Effector memory CD8-positive, alpha-beta T cell (primary cell): ENCODE measurements around the gene CYP26C1.
A peak's percentile ranks its signal among the peaks of the same experiment; 100 is the strongest.

Source experiments
- ATAC-seq: fragments of 150-1000 bp; cut with Tn5 transposase; replicated peaks from 2 replicates; pipeline ENCODE4 v1.10.0; 2021; ENCODE audit warnings: mild to moderate bottlenecking, moderate library complexity
- DNase-seq, 3 experiments: peaks; one replicate each; pipeline ENCODE4 v3.0.0; 2021
- H3K27ac Mint-ChIP-seq, 2 donors: one replicate each; pipeline ENCODE4 v1.8.0; 2022; ENCODE audit warnings: mild to moderate bottlenecking in 2 of 2, mixed read lengths in 2 of 2, moderate library complexity in 2 of 2
- H3K27me3 Mint-ChIP-seq, 2 donors: one replicate each; pipeline ENCODE4 v1.8.0; 2022; ENCODE audit warnings: mixed read lengths in 2 of 2
- H3K36me3 Mint-ChIP-seq: one replicate; pipeline ENCODE4 v1.8.0; 2022; ENCODE audit warnings: mild to moderate bottlenecking, moderate library complexity, mixed read lengths; ENCODE audit not compliant: insufficient read depth
- H3K4me1 Mint-ChIP-seq, 2 donors: one replicate each; pipeline ENCODE4 v1.8.0; 2022; ENCODE audit warnings: low read depth in 2 of 2, mixed read lengths in 2 of 2
- H3K4me3 Mint-ChIP-seq, 2 donors: one replicate each; pipeline ENCODE4 v1.8.0; 2022; ENCODE audit warnings: mild to moderate bottlenecking in 2 of 2, mixed read lengths in 2 of 2, moderate library complexity in 2 of 2
- H3K9me3 Mint-ChIP-seq, 2 donors: one replicate each; pipeline ENCODE4 v1.8.0; 2022; ENCODE audit warnings: mixed read lengths in 2 of 2
- total RNA-seq, 9 experiments: gene quantifications; one replicate each; lab custom pipeline; 2026; lab: John Stamatoyannopoulos, UW

Gene CYP26C1, protein sequence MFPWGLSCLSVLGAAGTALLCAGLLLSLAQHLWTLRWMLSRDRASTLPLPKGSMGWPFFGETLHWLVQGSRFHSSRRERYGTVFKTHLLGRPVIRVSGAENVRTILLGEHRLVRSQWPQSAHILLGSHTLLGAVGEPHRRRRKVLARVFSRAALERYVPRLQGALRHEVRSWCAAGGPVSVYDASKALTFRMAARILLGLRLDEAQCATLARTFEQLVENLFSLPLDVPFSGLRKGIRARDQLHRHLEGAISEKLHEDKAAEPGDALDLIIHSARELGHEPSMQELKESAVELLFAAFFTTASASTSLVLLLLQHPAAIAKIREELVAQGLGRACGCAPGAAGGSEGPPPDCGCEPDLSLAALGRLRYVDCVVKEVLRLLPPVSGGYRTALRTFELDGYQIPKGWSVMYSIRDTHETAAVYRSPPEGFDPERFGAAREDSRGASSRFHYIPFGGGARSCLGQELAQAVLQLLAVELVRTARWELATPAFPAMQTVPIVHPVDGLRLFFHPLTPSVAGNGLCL
- 0 to 0.97 (median 0.13) reads per million in 9 experiments for total RNA-seq

DNA sequence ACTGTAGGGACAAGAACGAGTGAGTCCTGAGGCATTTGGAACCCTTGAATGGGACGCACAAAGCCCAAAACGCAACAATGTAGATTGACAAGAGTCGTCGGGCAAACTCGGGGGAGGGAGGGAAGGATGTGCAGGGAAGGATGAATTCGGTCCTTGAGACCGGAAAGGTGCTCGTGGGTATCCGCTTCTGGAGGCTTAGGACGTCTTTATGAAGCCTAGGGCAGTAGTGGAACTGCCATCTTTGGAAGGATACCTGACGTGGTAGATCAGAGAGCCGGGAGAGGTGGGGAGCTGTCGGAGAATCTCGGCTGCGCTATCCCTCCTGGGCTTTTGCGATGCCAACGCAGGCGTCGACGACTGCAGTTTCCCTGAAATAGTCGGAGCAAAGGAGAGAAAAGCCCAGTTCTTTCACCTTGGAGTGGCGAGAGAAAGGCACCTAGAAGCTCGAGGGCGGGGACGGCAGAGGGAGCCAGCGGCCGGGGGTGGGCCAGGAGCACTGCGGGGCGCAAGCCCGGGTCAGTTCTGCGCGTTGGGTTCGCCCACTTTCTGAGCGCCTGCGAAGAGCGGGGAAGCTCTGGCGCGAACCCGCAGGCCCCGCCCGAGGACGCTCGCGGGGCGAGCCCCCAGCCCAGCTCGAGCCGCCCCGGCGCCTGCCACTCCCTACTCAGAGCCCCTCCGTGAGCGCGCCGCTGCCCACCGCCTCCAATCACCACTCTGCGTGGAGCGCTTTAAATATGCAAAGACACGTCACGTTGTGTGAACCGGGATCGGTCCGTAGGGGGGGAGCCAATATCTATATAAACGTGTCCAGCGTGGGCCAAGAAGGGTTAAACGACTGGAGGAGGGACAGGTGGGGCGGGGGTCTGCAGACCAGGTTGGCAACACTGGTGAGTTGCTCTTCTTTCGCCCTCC is at the start of gene CYP26C1:
TSS of gene CYP26C1 (plus strand) at position 824 of the 912 bp plus-strand sequence. CDS start 466 bp downstream, outside the sequence.
- Mint-ChIP-seq H3K36me3 (peaks cover 4% of the 10 kb centered on the region), H3K4me1 (peaks cover 15 to 18% of the 10 kb centered on the region in 2 donors), H3K4me3 (peak within 1 kb of the TSS; percentile 74), H3K9me3 (no peaks in the 10 kb centered on the region), H3K27me3 (peaks cover 13 to 39% of the 10 kb centered on the region in 2 donors), H3K27ac (no peak within 1 kb of the TSS)
- DNase-seq (no peak), ATAC-seq (no peak)

- no peaks in the 10 kb centered on the region for H3K27me3 Mint-ChIP-seq
- peaks cover 20% of the 10 kb centered on the region for H3K36me3 Mint-ChIP-seq
- no peaks in the 10 kb centered on the region for H3K4me1 Mint-ChIP-seq
- ATAC-seq (no peak), DNase-seq (no peak)
- no peaks in the 10 kb centered on the region for H3K9me3 Mint-ChIP-seq
- no peak overlapping the region for H3K27ac Mint-ChIP-seq
- no peak overlapping the region for H3K4me3 Mint-ChIP-seq
Observed at GRCh38 chr10:93015722-93016121, 44.9 kb upstream of the CYP26C1 start.

DNA sequence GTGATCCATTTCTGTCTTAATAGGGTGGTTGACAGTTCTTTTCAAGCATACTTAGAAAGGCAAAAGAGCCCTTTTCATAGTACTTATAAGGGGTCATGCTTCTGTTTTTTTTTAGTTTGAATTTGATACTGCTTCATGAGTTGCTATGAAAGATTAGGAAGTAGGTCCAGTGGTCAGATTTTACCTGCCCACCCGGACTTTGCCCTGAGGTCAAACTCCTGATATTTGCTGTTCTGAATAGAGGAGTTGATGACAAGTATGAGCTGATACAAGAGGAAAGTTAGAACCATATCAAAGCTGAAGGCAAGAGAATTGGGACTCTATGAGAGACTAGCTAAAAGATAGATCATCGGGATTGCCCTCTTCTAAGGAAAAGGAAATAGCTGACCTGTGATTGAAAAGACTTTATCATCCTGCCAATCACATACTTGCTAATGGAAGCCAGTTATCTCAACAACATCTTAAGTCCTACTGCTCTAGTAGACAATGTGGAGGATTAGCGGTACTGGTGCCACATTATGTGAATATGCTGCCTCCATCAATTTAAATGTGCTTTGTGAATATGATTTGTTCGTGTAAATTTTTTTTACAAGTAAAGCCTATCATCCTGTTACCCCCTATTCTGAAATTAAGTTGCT is 37.5 kb upstream of the CYP26C1 start:
- no peak overlapping the region for H3K27ac Mint-ChIP-seq
- H3K9me3 Mint-ChIP-seq: no peaks in the 10 kb centered on the region
- no peaks in the 10 kb centered on the region for H3K27me3 Mint-ChIP-seq
- peaks cover 0 to 2% of the 10 kb centered on the region in 2 donors for H3K4me1 Mint-ChIP-seq
- no peak for ATAC-seq
- no peak for DNase-seq
- no peak overlapping the region for H3K4me3 Mint-ChIP-seq
- peaks cover 3% of the 10 kb centered on the region for H3K36me3 Mint-ChIP-seq

DNA sequence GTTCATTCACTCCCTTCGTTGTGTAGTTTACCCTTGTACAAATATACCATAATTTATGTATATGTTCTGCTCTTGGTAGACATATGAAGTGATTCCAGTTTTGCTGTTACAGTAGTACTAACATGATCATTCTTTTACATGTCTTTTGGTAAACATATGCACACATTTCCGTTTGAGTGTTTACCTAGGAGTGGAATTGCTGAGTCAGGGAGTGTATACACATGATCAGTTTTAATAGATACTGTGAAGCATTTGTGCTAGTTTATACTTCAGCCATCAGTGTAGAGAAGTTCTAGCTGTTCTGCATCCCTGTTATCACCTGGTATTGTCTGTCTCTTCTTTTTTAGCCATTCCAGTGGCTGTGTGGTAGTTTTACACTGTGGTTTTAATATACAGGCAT is 34.5 kb upstream of the CYP26C1 start:
- Mint-ChIP-seq H3K9me3 (no peaks in the 10 kb centered on the region), H3K27ac (no peak overlapping the region), H3K27me3 (no peaks in the 10 kb centered on the region), H3K4me3 (no peak overlapping the region), H3K36me3 (peaks cover 3% of the 10 kb centered on the region), H3K4me1 (peaks cover 0 to 2% of the 10 kb centered on the region in 2 donors)
- ATAC-seq: no peak
- DNase-seq: no peak

DNA sequence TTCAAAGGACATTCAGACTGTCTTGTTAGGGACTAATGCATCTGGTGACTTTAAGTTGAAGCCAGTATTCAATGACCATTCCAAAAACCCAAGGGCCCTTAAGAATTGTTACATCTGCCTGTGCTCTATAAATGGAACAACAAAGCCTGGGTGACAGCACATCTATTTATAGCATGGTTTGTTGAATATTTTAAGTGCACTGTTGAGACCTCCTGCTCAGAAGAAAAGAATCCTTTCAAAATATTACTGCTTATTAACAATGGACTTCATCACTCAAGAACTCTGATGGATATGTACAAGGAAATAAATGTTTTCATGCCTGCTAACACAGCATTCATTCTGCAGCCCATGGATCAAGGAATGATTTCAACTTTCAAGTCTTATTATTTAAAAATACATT is 33.1 kb upstream of the CYP26C1 start:
- Mint-ChIP-seq H3K4me1 (peaks cover under 1 to 2% of the 10 kb centered on the region in 2 donors), H3K4me3 (no peak overlapping the region), H3K36me3 (no peaks in the 10 kb centered on the region), H3K27me3 (no peaks in the 10 kb centered on the region), H3K9me3 (no peaks in the 10 kb centered on the region), H3K27ac (no peak overlapping the region)
- ATAC-seq (no peak), DNase-seq (no peak)

DNA sequence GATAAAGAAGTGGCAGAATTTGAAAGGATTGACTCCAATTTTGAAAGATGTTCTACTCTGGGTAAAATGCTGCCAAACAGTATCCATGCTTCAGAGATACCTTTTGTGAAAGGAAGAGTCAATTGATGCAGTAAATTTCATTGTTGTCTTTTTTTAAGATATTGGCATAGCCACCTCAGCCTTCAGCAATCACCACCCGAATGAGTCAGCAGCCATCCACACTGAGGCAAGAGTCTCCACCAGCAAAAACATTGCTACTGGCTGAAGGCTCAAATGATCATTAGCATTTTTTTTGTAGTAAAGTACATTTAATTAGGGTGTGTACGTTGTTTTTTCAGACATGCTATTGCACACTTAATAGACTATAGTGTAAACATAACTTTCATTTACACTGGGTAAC is 31.7 kb upstream of the CYP26C1 start:
- Mint-ChIP-seq H3K4me3 (no peak overlapping the region), H3K27ac (no peak overlapping the region), H3K27me3 (no peaks in the 10 kb centered on the region), H3K9me3 (no peaks in the 10 kb centered on the region), H3K36me3 (no peaks in the 10 kb centered on the region), H3K4me1 (peaks cover 2 to 4% of the 10 kb centered on the region in 2 donors)
- DNase-seq: no peak
- ATAC-seq: no peak

- no peaks in the 10 kb centered on the region for H3K9me3 Mint-ChIP-seq
- H3K27ac Mint-ChIP-seq: no peak overlapping the region
- H3K4me1 Mint-ChIP-seq: peaks cover 2 to 4% of the 10 kb centered on the region in 2 donors
- H3K36me3 Mint-ChIP-seq: no peaks in the 10 kb centered on the region
- H3K27me3 Mint-ChIP-seq: no peaks in the 10 kb centered on the region
- ATAC-seq (no peak), DNase-seq (no peak)
- no peak overlapping the region for H3K4me3 Mint-ChIP-seq
Observed at GRCh38 chr10:93030409-93030808, 30.2 kb upstream of the CYP26C1 start.

GRCh38 chr10:93032105-93032808 is 28.3 kb upstream of the CYP26C1 start:
- Mint-ChIP-seq H3K36me3 (no peaks in the 10 kb centered on the region), H3K27ac (no peak overlapping the region)

GRCh38 chr10:93032809-93033137 is 27.8 kb upstream of the CYP26C1 start:
- no peaks in the 10 kb centered on the region for H3K27me3 Mint-ChIP-seq
- no peak overlapping the region for H3K4me3 Mint-ChIP-seq
- peaks cover 2% of the 10 kb centered on the region for H3K36me3 Mint-ChIP-seq
- H3K27ac Mint-ChIP-seq: no peak overlapping the region
- H3K9me3 Mint-ChIP-seq: no peaks in the 10 kb centered on the region
- peaks cover 0 to 4% of the 10 kb centered on the region in 2 donors for H3K4me1 Mint-ChIP-seq
- ATAC-seq: no peak
- DNase-seq: no peak

More at GRCh38 chr10:93032105-93032808, 28.3 kb upstream of the CYP26C1 start:
- Mint-ChIP-seq H3K9me3 (no peaks in the 10 kb centered on the region), H3K27me3 (no peaks in the 10 kb centered on the region), H3K4me3 (no peak overlapping the region), H3K4me1 (peaks cover 0 to 4% of the 10 kb centered on the region in 2 donors)
- DNase-seq (no peak), ATAC-seq (no peak)

DNA sequence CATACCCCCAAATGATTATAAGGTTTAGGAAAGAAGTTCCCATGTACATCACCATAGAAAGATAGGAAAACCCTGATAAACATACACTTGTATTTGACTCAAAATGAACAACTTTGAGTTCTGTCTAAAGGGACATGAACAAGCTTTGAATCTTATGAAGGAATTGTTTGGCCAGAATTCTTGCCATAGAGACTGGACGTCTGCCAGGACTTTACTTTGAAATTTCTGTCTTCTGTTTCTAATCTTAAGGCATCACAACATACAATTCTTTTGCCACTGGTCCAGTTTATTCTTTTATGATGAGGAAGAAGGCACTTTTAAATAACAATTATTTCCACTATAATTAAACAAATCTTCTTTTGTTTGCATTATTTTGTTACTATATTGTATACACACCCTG is 26.2 kb upstream of the CYP26C1 start:
- Mint-ChIP-seq H3K36me3 (peaks cover 2% of the 10 kb centered on the region), H3K4me1 (peaks cover 0 to 4% of the 10 kb centered on the region in 2 donors), H3K4me3 (no peak overlapping the region), H3K9me3 (no peaks in the 10 kb centered on the region), H3K27me3 (no peaks in the 10 kb centered on the region), H3K27ac (no peak overlapping the region)
- ATAC-seq (no peak), DNase-seq (no peak)

- no peak for ATAC-seq
- Mint-ChIP-seq H3K4me3 (no peak overlapping the region), H3K4me1 (no peaks in the 10 kb centered on the region), H3K9me3 (no peaks in the 10 kb centered on the region), H3K27me3 (no peaks in the 10 kb centered on the region), H3K36me3 (peaks cover 2% of the 10 kb centered on the region), H3K27ac (no peak overlapping the region)
- DNase-seq: no peak
Observed at GRCh38 chr10:93039110-93039509, 21.5 kb upstream of the CYP26C1 start.

DNA sequence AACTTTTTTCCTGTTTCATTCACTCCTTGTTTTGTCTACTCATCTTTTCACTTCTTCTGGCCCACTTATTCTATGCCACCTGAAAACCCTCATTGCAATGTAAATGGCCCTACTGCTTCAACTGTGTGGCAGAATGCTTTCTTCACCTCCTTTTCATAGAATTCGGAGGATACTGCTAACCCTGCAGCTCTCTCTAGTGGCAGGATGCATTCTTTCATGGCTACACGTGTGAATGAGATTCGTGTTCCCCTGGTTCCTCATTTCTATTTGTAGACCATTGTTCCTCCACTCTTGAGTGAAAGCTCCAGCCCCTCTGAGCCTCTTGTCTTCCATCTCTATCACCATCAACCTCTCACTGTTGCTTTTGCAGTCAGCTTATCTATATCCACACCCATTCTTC is 20.9 kb upstream of the CYP26C1 start:
- no peaks in the 10 kb centered on the region for H3K9me3 Mint-ChIP-seq
- peaks cover 2% of the 10 kb centered on the region for H3K36me3 Mint-ChIP-seq
- H3K27ac Mint-ChIP-seq: no peak overlapping the region
- no peak overlapping the region for H3K4me3 Mint-ChIP-seq
- H3K4me1 Mint-ChIP-seq: no peaks in the 10 kb centered on the region
- H3K27me3 Mint-ChIP-seq: no peaks in the 10 kb centered on the region
- ATAC-seq (no peak), DNase-seq (no peak)

DNA sequence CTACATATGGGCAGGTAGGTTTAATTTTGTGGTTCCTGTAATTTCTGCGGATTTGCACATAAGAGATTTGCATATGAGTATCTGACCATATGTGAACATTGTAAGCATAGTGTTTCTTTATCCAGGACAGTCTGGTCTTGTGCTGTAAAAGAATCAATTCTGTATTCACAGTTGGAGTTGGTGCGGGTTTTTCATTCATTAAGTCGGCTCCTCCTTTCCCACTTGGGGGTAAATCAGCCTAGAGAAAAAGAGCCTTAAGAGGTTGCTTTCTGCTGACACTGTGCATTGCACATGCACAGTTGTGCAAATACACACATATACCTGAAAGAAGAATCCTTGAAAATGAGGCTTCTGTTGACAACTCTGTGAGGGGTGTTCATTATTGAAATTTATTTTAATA is 6.1 kb upstream of the CYP26C1 start:
- H3K4me3 Mint-ChIP-seq: no peak overlapping the region
- no peaks in the 10 kb centered on the region for H3K9me3 Mint-ChIP-seq
- H3K27me3 Mint-ChIP-seq: no peaks in the 10 kb centered on the region
- H3K4me1 Mint-ChIP-seq: no peaks in the 10 kb centered on the region
- no peak for ATAC-seq
- H3K27ac Mint-ChIP-seq: no peak overlapping the region
- no peaks in the 10 kb centered on the region for H3K36me3 Mint-ChIP-seq
- no peak for DNase-seq
